ENCODE data around the gene GRIK5.

DNA sequence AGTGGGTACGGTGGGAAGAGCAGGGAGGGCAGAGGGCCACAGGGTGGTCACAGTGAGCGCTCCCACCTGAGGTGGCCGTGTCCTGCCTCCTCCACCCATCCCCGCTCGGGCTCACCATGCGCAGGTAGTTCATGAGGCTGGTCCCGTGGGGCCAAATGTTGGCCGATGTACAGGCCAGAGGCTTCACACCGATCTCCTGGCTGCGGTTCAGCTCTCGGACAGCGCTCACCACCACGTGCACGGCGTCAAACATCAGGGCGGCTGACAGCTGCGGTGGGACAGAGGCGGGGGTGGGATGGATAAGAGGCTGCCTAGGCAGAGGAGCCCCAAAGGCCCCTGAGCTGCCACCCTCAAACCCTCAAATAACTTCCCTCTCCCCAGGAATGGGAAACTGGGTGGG, 15.8 kb downstream of the GRIK5 start:
- TF ChIP-seq, protein P1, sequence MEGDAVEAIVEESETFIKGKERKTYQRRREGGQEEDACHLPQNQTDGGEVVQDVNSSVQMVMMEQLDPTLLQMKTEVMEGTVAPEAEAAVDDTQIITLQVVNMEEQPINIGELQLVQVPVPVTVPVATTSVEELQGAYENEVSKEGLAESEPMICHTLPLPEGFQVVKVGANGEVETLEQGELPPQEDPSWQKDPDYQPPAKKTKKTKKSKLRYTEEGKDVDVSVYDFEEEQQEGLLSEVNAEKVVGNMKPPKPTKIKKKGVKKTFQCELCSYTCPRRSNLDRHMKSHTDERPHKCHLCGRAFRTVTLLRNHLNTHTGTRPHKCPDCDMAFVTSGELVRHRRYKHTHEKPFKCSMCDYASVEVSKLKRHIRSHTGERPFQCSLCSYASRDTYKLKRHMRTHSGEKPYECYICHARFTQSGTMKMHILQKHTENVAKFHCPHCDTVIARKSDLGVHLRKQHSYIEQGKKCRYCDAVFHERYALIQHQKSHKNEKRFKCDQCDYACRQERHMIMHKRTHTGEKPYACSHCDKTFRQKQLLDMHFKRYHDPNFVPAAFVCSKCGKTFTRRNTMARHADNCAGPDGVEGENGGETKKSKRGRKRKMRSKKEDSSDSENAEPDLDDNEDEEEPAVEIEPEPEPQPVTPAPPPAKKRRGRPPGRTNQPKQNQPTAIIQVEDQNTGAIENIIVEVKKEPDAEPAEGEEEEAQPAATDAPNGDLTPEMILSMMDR (conservative IDR thresholded peaks at IDR 0.05; ENCODE audit: low read length) = no peak
- no peak for TF ChIP-seq EZH2phosphoT487 (IDR thresholded peaks at IDR 0.05; ENCODE audit: borderline replicate concordance)
